Fibroblast of the aortic adventitia (primary cell): Measurements from ENCODE around the gene FOXP1. TPM values are rescaled to one million over a fixed set of nuclear protein-coding genes. Genes with fewer than 3 reads are reported as not detected.

ENCODE experiments used
- DNase-seq: peaks from one replicate; pipeline ENCODE4 v3.0.0-alpha.2; 2010; ENCODE audit warnings: low read depth
- H3K4me3 ChIP-seq: 2 replicates; pipeline ENCODE4 v1.5.1; 2011; ENCODE audit warnings: low read depth, mild to moderate bottlenecking, control low read depth, low read length, moderate library complexity
- total RNA-seq: library from RNA; depleted of rRNA; stranded (reverse); fragments of >200 nt; gene quantifications from 2 replicates; pipeline ENCODE4 v1.2.3, GENCODE V29; 2012; ENCODE audit warnings: low replicate concordance
- TF ChIP-seq, protein P1 (sequence below): IDR thresholded peaks from 2 replicates; pipeline ENCODE4 v1.5.1; 2011; ENCODE audit warnings: mild to moderate bottlenecking, low read length, control low read depth, inconsistent platforms; ENCODE audit not compliant: insufficient read depth

The FOXP1 gene
- total RNA-seq, 1 donor, result 115 TPM

GRCh38 chr3:71356265-71356664, 227.3 kb downstream of the FOXP1 start:
- no peak for DNase-seq
- TF ChIP-seq, protein P1, sequence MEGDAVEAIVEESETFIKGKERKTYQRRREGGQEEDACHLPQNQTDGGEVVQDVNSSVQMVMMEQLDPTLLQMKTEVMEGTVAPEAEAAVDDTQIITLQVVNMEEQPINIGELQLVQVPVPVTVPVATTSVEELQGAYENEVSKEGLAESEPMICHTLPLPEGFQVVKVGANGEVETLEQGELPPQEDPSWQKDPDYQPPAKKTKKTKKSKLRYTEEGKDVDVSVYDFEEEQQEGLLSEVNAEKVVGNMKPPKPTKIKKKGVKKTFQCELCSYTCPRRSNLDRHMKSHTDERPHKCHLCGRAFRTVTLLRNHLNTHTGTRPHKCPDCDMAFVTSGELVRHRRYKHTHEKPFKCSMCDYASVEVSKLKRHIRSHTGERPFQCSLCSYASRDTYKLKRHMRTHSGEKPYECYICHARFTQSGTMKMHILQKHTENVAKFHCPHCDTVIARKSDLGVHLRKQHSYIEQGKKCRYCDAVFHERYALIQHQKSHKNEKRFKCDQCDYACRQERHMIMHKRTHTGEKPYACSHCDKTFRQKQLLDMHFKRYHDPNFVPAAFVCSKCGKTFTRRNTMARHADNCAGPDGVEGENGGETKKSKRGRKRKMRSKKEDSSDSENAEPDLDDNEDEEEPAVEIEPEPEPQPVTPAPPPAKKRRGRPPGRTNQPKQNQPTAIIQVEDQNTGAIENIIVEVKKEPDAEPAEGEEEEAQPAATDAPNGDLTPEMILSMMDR, result no peak
- no peak overlapping the region for H3K4me3 ChIP-seq

- TF ChIP-seq, protein P1, result no peak
- no peak for DNase-seq
- H3K4me3 ChIP-seq, result no peak overlapping the region
These were observed 227.7 kb downstream of the FOXP1 start for GRCh38 chr3:71355862-71356261.

DNA sequence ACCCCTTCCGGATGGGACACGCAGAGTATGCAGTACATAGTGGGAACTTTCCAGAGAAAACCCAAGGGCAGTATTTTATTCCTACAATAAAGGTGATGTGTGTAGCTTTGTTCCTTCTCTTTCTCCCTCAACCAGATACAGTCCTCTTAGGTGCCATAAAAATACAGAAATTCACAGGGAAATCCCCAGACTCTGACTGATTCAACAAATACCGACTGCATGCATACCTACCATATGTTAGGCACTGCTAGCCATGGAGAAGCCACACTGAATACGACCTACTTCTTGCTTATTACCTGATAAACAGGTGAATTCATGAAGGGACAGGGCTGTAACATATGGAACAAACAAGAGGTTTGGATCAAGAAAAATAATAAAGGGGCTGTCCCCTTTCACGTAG, 228.5 kb downstream of the FOXP1 start:
- no peak overlapping the region for H3K4me3 ChIP-seq
- TF ChIP-seq, protein P1, result no peak
- DNase-seq, result no peak

- TF ChIP-seq, protein P1, result no peak
- DNase-seq, result no peak
- no peak overlapping the region for H3K4me3 ChIP-seq
These were observed 232.0 kb downstream of the FOXP1 start for GRCh38 chr3:71351403-71352149.

- H3K4me3 ChIP-seq, result no peak overlapping the region
- TF ChIP-seq, protein P1, result no peak
- peak; percentile 22 for DNase-seq
These were observed 232.5 kb downstream of the FOXP1 start for GRCh38 chr3:71350998-71351397.

DNA sequence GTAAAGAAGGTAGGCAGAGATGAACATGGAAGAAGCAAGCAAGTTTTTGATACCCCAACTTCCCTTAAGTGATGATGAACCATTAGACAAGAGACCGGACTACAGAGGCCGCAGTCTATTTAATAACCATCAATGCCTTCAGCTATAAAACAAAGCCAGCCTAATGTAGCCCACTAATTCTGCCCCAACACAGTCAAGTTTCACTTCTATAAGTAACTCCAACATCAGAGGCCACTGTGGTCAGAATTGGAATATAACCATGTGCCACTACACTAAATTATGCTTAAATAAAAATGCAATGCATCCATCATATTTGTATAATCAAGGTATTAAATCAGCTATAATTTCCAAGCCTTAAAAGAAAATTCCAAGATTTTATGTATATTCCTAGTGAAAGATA, 234.7 kb downstream of the FOXP1 start:
- no peak for DNase-seq
- H3K4me3 ChIP-seq, result no peak overlapping the region
- TF ChIP-seq, protein P1, result no peak
